GM12801 (cell line): ENCODE measurements around the gene UBL3.

Experiments used
- CTCF ChIP-seq: IDR thresholded peaks from one replicate; pipeline ENCODE4 v1.5.1; 2011; ENCODE audit warnings: control low read depth; ENCODE audit not compliant: insufficient read length; ENCODE audit errors: extremely low read depth

The UBL3 gene

GRCh38 chr13:29835280-29836061 is 14.9 kb downstream of the UBL3 start:
- TF ChIP-seq CTCF: no peak

- TF ChIP-seq CTCF: no peak
Measured at GRCh38 chr13:29832761-29833298, 17.6 kb downstream of the UBL3 start.

GRCh38 chr13:29830000-29830399 is 20.4 kb downstream of the UBL3 start:
- TF ChIP-seq CTCF: no peak

GRCh38 chr13:29819143-29819542 is 31.3 kb downstream of the UBL3 start:
- TF ChIP-seq CTCF: no peak

GRCh38 chr13:29817604-29818378 is 32.6 kb downstream of the UBL3 start:
- TF ChIP-seq CTCF: no peak

- no peak for TF ChIP-seq CTCF
Measured at GRCh38 chr13:29816715-29817114, 33.7 kb downstream of the UBL3 start.

GRCh38 chr13:29815336-29815735 is 35.1 kb downstream of the UBL3 start:
- TF ChIP-seq CTCF: no peak
